ENCODE data around the gene CIART. TPM values are rescaled to one million over a fixed set of nuclear protein-coding genes. Genes with fewer than 3 reads are reported as not detected.

The CIART gene
- polyA plus RNA-seq, 1 of the 3 experiments (the other 2 are of a cell fraction): 3.2 TPM

- peaks cover 23% of the 10 kb centered on the region for H3F3A ChIP-seq (replicated peaks; ENCODE audit: insufficient read depth)
- POLR2A ChIA-PET: no interaction called here
- H3K79me2 ChIP-seq (ENCODE audit: insufficient read depth): peaks cover 31% of the 10 kb centered on the region
- no peak overlapping the region for H3K9ac ChIP-seq
- no peak for DNase-seq
- 98% methylated on average over 21 of the region's 21 CpGs for WGBS (ENCODE audit: low lambda C conversion rate)
- no peaks in the 10 kb centered on the region for H3K36me3 ChIP-seq (replicated peaks in 1 of 2; ENCODE audit: control insufficient read depth in 1 of 2, insufficient read depth in 2 of 2, low read length in 1 of 2)
- CTCF ChIA-PET: interaction anchor here (1.2 kb wide), 1 partner anchor 295 kb away, joined by 3 read pairs; no protein-coding TSS in a partner anchor
- TF ChIP-seq YY1 (IDR thresholded peaks at IDR 0.05; ENCODE audit: low read depth) (no peak), CHD2 (IDR thresholded peaks at IDR 0.05; ENCODE audit: low read length, partially characterized antibody) (no peak), SMC3 (IDR thresholded peaks at IDR 0.05; ENCODE audit: low read depth, low read length) (no peak), SIN3A (IDR thresholded peaks at IDR 0.05; ENCODE audit: borderline replicate concordance, low read depth, low read length) (no peak)
- H4K20me1 ChIP-seq (ENCODE audit: insufficient read depth): no peaks in the 10 kb centered on the region
- H2AFZ ChIP-seq (ENCODE audit: low read depth): peak overlapping the region; percentile 86; the same call in 1 of the 2 replicates
- H3K4me2 ChIP-seq: no peak overlapping the region
- no peak overlapping the region for H3K27ac ChIP-seq (ENCODE audit: low read depth in 2 of 2, low read length in 1 of 2)
- no peak overlapping the region for H3K4me3 ChIP-seq (ENCODE audit: low read depth in 2 of 2, low read length in 1 of 2)
- H3K4me1 ChIP-seq (ENCODE audit: control insufficient read depth in 1 of 2, insufficient read depth in 2 of 2, low read depth in 1 of 2, low read length in 1 of 2): peaks cover 0 to 5% of the 10 kb centered on the region in 2 experiments; a peak in 2 of 4 replicates
- H3K9me3 ChIP-seq: no peaks in the 10 kb centered on the region
- no peaks in the 10 kb centered on the region for H3K9me2 ChIP-seq
- H3K27me3 ChIP-seq (ENCODE audit: insufficient read depth): no peaks in the 10 kb centered on the region
Observed at GRCh38 chr1:150237746-150238145, 44.6 kb upstream of the CIART start.

GRCh38 chr1:150243003-150243402 is 39.4 kb upstream of the CIART start:
- H3K36me3 ChIP-seq (replicated peaks in 1 of 2; ENCODE audit: control insufficient read depth in 1 of 2, insufficient read depth in 2 of 2, low read length in 1 of 2): no peaks in the 10 kb centered on the region
- no peaks in the 10 kb centered on the region for H3K27me3 ChIP-seq (ENCODE audit: insufficient read depth)
- TF ChIP-seq GATA2 (CRISPR knock-in tag; IDR thresholded peaks at IDR 0.05): no peak
- TF ChIP-seq TAF1 (IDR thresholded peaks at IDR 0.05; ENCODE audit: borderline replicate concordance, low read depth, low read length): no peak
- no peak for TF ChIP-seq IRF3 (IDR thresholded peaks at IDR 0.05; ENCODE audit: low read depth, low read length)
- no peak for TF ChIP-seq EZH2phosphoT487 (IDR thresholded peaks at IDR 0.05; ENCODE audit: borderline replicate concordance, low read depth)
- TF ChIP-seq POLR2AphosphoS5 (IDR thresholded peaks at IDR 0.05; ENCODE audit: low read depth, low read length): no peak
- no peak for TF ChIP-seq RCOR1 (IDR thresholded peaks at IDR 0.05; ENCODE audit: low read length)
- POLR2A ChIA-PET: no interaction called here
- H3K4me2 ChIP-seq: no peak overlapping the region
- no peak overlapping the region for H2AFZ ChIP-seq (ENCODE audit: low read depth)
- H3K9ac ChIP-seq: no peak overlapping the region
- DNase-seq: no peak
- no peaks in the 10 kb centered on the region for H3K79me2 ChIP-seq (ENCODE audit: insufficient read depth)
- H4K20me1 ChIP-seq (ENCODE audit: insufficient read depth): no peaks in the 10 kb centered on the region
- H3K9me3 ChIP-seq: no peaks in the 10 kb centered on the region
- no peak overlapping the region for H3K27ac ChIP-seq (ENCODE audit: low read depth in 2 of 2, low read length in 1 of 2)
- WGBS (ENCODE audit: low lambda C conversion rate): 91% methylated on average over 3 of the region's 3 CpGs
- H3F3A ChIP-seq (replicated peaks; ENCODE audit: insufficient read depth): no peaks in the 10 kb centered on the region
- no peak overlapping the region for H3K4me3 ChIP-seq (ENCODE audit: low read depth in 2 of 2, low read length in 1 of 2)
- no peaks in the 10 kb centered on the region for H3K4me1 ChIP-seq (ENCODE audit: control insufficient read depth in 1 of 2, insufficient read depth in 2 of 2, low read depth in 1 of 2, low read length in 1 of 2)
- H3K9me2 ChIP-seq: no peaks in the 10 kb centered on the region
- CTCF ChIA-PET: interaction anchor here (1.2 kb wide), 1 partner anchor 13 kb away, joined by 4 read pairs; no protein-coding TSS in a partner anchor

- Histone ChIP-seq H4K20me1 (ENCODE audit: insufficient read depth) (no peaks in the 10 kb centered on the region), H3K9me3 (no peaks in the 10 kb centered on the region), H3K4me1 (ENCODE audit: control insufficient read depth in 1 of 2, insufficient read depth in 2 of 2, low read depth in 1 of 2, low read length in 1 of 2) (no peaks in the 10 kb centered on the region), H3K27ac (ENCODE audit: low read depth in 2 of 2, low read length in 1 of 2) (no peak overlapping the region), H3K27me3 (ENCODE audit: insufficient read depth) (no peaks in the 10 kb centered on the region), H3K4me3 (ENCODE audit: low read depth in 2 of 2, low read length in 1 of 2) (no peak overlapping the region), H3K36me3 (replicated peaks in 1 of 2; ENCODE audit: control insufficient read depth in 1 of 2, insufficient read depth in 2 of 2, low read length in 1 of 2) (no peaks in the 10 kb centered on the region), H3K79me2 (ENCODE audit: insufficient read depth) (no peaks in the 10 kb centered on the region), H3K9me2 (no peaks in the 10 kb centered on the region), H3F3A (replicated peaks; ENCODE audit: insufficient read depth) (no peaks in the 10 kb centered on the region), H3K4me2 (no peak overlapping the region), H3K9ac (no peak overlapping the region), H2AFZ (ENCODE audit: low read depth) (no peak overlapping the region)
- ChIA-PET CTCF (interaction anchor here (0.9 to 1.3 kb wide), 2 partner anchors 31 to 775 kb away, joined by 3 to 5 read pairs; no protein-coding TSS in a partner anchor), POLR2A (no interaction called here)
- DNase-seq: no peak
- WGBS (ENCODE audit: low lambda C conversion rate): 92% methylated on average over 2 of the region's 2 CpGs
- no peak for TF ChIP-seq ELF1 (IDR thresholded peaks at IDR 0.05)
- TF ChIP-seq IRF3 (IDR thresholded peaks at IDR 0.05; ENCODE audit: low read depth, low read length): no peak
- TF ChIP-seq FOSL2 (IDR thresholded peaks at IDR 0.05; ENCODE audit: borderline replicate concordance, low read depth): no peak
- no peak for TF ChIP-seq EZH2phosphoT487 (IDR thresholded peaks at IDR 0.05; ENCODE audit: borderline replicate concordance, low read depth)
- no peak for TF ChIP-seq REST (IDR thresholded peaks at IDR 0.05; ENCODE audit: low read depth, low read length)
- TF ChIP-seq NRF1 (IDR thresholded peaks at IDR 0.05; ENCODE audit: low read depth, low read length): no peak
- TF ChIP-seq TEAD4 (IDR thresholded peaks at IDR 0.05; ENCODE audit: borderline replicate concordance, insufficient read depth): no peak
Observed at GRCh38 chr1:150249936-150250335, 32.4 kb upstream of the CIART start.
